GM12864 (cell line): Measurements from ENCODE around the gene CD99L2.
"Not testable (repeated sequence)": the region's sequence is repeated elsewhere in the genome, so short reads cannot be mapped to it uniquely, and the experiment has no call there.

Experiments used
- DNase-seq: peaks from one replicate; pipeline ENCODE4 v3.0.0-alpha.2; 2011; ENCODE audit warnings: low read depth
- H3K4me3 ChIP-seq: 2 replicates; pipeline ENCODE4 v1.5.1; 2011; ENCODE audit warnings: mild to moderate bottlenecking, low read depth, low read length, control low read depth
- CTCF ChIP-seq: IDR thresholded peaks from 2 replicates; pipeline ENCODE4 v1.5.1; 2011; ENCODE audit warnings: low read depth, mild to moderate bottlenecking, moderate library complexity, low read length, control low read depth, inconsistent platforms; ENCODE audit errors: missing control alignments

CD99L2 gene

GRCh38 chrX:150880808-150881165 is 17.7 kb downstream of the CD99L2 start:
- no peak for TF ChIP-seq CTCF
- no peak for DNase-seq
- no peak overlapping the region for H3K4me3 ChIP-seq

GRCh38 chrX:150879855-150880807 is 18.3 kb downstream of the CD99L2 start:
- no peak overlapping the region for H3K4me3 ChIP-seq
- no peak for DNase-seq
- no peak for TF ChIP-seq CTCF

- H3K4me3 ChIP-seq, DNase-seq: not testable (repeated sequence)
Observed at GRCh38 chrX:150875621-150876020, 22.8 kb downstream of the CD99L2 start.

- no peak overlapping the region for H3K4me3 ChIP-seq
- no peak for TF ChIP-seq CTCF
- DNase-seq, result no peak
Observed at GRCh38 chrX:150874448-150874847, 24.0 kb downstream of the CD99L2 start.

GRCh38 chrX:150873616-150874015 is 24.9 kb downstream of the CD99L2 start:
- DNase-seq, result no peak
- TF ChIP-seq CTCF, result no peak
- no peak overlapping the region for H3K4me3 ChIP-seq

GRCh38 chrX:150872773-150873336 is 25.6 kb downstream of the CD99L2 start:
- no peak overlapping the region for H3K4me3 ChIP-seq
- TF ChIP-seq CTCF, result no peak
- DNase-seq, result no peak

GRCh38 chrX:150871341-150871811 is 27.1 kb downstream of the CD99L2 start:
- no peak for TF ChIP-seq CTCF
- no peak for DNase-seq
- H3K4me3 ChIP-seq, result no peak overlapping the region
